GM21723 (cell line): ENCODE data around the gene VIPR2.

ENCODE experiments used
- ATAC-seq: cut with Tn5 transposase; IDR thresholded peaks from one replicate; pipeline ENCODE4 v1.9.1; 2021; ENCODE audit warnings: mild to moderate bottlenecking, moderate library complexity; ENCODE audit not compliant: unreplicated experiment

VIPR2 gene

GRCh38 chr7:159068893-159069448 lies 75.7 kb downstream of the VIPR2 start:
- no peak for ATAC-seq

- ATAC-seq, result no peak
Observed at GRCh38 chr7:159068488-159068811, 76.2 kb downstream of the VIPR2 start.

- ATAC-seq, result no peak
Observed at GRCh38 chr7:159067576-159068487, 76.8 kb downstream of the VIPR2 start.

GRCh38 chr7:159066816-159067575 lies 77.7 kb downstream of the VIPR2 start:
- ATAC-seq, result no peak

- no peak for ATAC-seq
Observed at GRCh38 chr7:159065852-159066480, 78.7 kb downstream of the VIPR2 start.

GRCh38 chr7:159064816-159065510 lies 79.7 kb downstream of the VIPR2 start:
- ATAC-seq, result no peak

- no peak for ATAC-seq
Observed at GRCh38 chr7:159064121-159064815, 80.4 kb downstream of the VIPR2 start.

- ATAC-seq, result no peak
Observed at GRCh38 chr7:159063046-159063840, 81.4 kb downstream of the VIPR2 start.

GRCh38 chr7:159062569-159062968 lies 82.1 kb downstream of the VIPR2 start:
- ATAC-seq, result no peak

- ATAC-seq, result no peak
Observed at GRCh38 chr7:159061674-159062212, 82.9 kb downstream of the VIPR2 start.

GRCh38 chr7:159061209-159061608 lies 83.5 kb downstream of the VIPR2 start:
- no peak for ATAC-seq

- ATAC-seq, result no peak
Observed at GRCh38 chr7:159060440-159060839, 84.2 kb downstream of the VIPR2 start.

GRCh38 chr7:159059629-159060028 lies 85.0 kb downstream of the VIPR2 start:
- ATAC-seq, result no peak

GRCh38 chr7:159057647-159058046 lies 87.0 kb downstream of the VIPR2 start:
- no peak for ATAC-seq

- ATAC-seq, result no peak
Observed at GRCh38 chr7:159056737-159057136, 87.9 kb downstream of the VIPR2 start.

GRCh38 chr7:159051916-159052315 lies 92.8 kb downstream of the VIPR2 start:
- peak; percentile 56 for ATAC-seq

- ATAC-seq, result no peak
Observed at GRCh38 chr7:159050704-159051103, 94.0 kb downstream of the VIPR2 start.

- no peak for ATAC-seq
Observed at GRCh38 chr7:159049266-159050025, 95.2 kb downstream of the VIPR2 start.
